HG02623 (cell line): ENCODE data around the gene CIAO3.
"Not testable (repeated sequence)": the region's sequence is repeated elsewhere in the genome, so short reads cannot be mapped to it uniquely, and the experiment has no call there.

Experiments used
- ATAC-seq: cut with Tn5 transposase; IDR thresholded peaks from one replicate; pipeline ENCODE4 v1.9.1; 2021; ENCODE audit warnings: moderate library complexity; ENCODE audit not compliant: unreplicated experiment

CIAO3 gene

GRCh38 chr16:776298-776697, 35.5 kb upstream of the CIAO3 start:
- ATAC-seq: not testable (repeated sequence)

- no peak for ATAC-seq
These were observed 34.5 kb upstream of the CIAO3 start for GRCh38 chr16:775236-775796.

GRCh38 chr16:774086-775001, 33.5 kb upstream of the CIAO3 start:
- no peak for ATAC-seq

GRCh38 chr16:772959-773358, 32.2 kb upstream of the CIAO3 start:
- ATAC-seq: no peak

- ATAC-seq: no peak
These were observed 29.6 kb upstream of the CIAO3 start for GRCh38 chr16:770411-770810.

GRCh38 chr16:769934-770333, 29.1 kb upstream of the CIAO3 start:
- ATAC-seq: no peak

- ATAC-seq: no peak
These were observed 28.5 kb upstream of the CIAO3 start for GRCh38 chr16:769184-769784.

- no peak for ATAC-seq
These were observed 27.6 kb upstream of the CIAO3 start for GRCh38 chr16:768428-768827.

GRCh38 chr16:767743-768235, 27.0 kb upstream of the CIAO3 start:
- ATAC-seq: no peak

GRCh38 chr16:766820-767640, 26.2 kb upstream of the CIAO3 start:
- no peak for ATAC-seq

GRCh38 chr16:766008-766819, 25.4 kb upstream of the CIAO3 start:
- no peak for ATAC-seq

GRCh38 chr16:765488-765865, 24.7 kb upstream of the CIAO3 start:
- ATAC-seq: no peak

GRCh38 chr16:764848-765487, 24.2 kb upstream of the CIAO3 start:
- no peak for ATAC-seq

- ATAC-seq: no peak
These were observed 23.5 kb upstream of the CIAO3 start for GRCh38 chr16:764184-764750.

GRCh38 chr16:763369-764183, 22.8 kb upstream of the CIAO3 start:
- ATAC-seq: no peak

- ATAC-seq: no peak
These were observed 21.9 kb upstream of the CIAO3 start for GRCh38 chr16:762595-763268.

- ATAC-seq: no peak
These were observed 21.1 kb upstream of the CIAO3 start for GRCh38 chr16:761625-762513.
